GM06990 (cell line): ENCODE measurements around the gene TPRG1.

ENCODE experiments used
- DNase-seq: peaks from one replicate; pipeline ENCODE4 v3.0.0-alpha.2; 2011; ENCODE audit not compliant: insufficient read length; ENCODE audit errors: extremely low read depth
- H3K27me3 ChIP-seq: replicated peaks from 2 replicates; pipeline ENCODE4 v1.6.0; 2011; ENCODE audit warnings: low read length; ENCODE audit not compliant: control insufficient read depth, insufficient read depth
- H3K36me3 ChIP-seq: 2 replicates; pipeline ENCODE4 v1.5.1; 2011; ENCODE audit warnings: low read length; ENCODE audit not compliant: control insufficient read depth, insufficient read depth
- H3K4me3 ChIP-seq: replicated peaks from 2 replicates; pipeline ENCODE4 v1.5.1; 2011; ENCODE audit warnings: low read depth, mild to moderate bottlenecking, control low read depth, low read length
- TF ChIP-seq, protein P1 (sequence below): IDR thresholded peaks from 2 replicates; pipeline ENCODE4 v1.5.1; 2011; ENCODE audit warnings: low read length, control low read depth, mild to moderate bottlenecking, inconsistent platforms; ENCODE audit not compliant: insufficient read depth, poor library complexity, severe bottlenecking

The TPRG1 gene

DNA sequence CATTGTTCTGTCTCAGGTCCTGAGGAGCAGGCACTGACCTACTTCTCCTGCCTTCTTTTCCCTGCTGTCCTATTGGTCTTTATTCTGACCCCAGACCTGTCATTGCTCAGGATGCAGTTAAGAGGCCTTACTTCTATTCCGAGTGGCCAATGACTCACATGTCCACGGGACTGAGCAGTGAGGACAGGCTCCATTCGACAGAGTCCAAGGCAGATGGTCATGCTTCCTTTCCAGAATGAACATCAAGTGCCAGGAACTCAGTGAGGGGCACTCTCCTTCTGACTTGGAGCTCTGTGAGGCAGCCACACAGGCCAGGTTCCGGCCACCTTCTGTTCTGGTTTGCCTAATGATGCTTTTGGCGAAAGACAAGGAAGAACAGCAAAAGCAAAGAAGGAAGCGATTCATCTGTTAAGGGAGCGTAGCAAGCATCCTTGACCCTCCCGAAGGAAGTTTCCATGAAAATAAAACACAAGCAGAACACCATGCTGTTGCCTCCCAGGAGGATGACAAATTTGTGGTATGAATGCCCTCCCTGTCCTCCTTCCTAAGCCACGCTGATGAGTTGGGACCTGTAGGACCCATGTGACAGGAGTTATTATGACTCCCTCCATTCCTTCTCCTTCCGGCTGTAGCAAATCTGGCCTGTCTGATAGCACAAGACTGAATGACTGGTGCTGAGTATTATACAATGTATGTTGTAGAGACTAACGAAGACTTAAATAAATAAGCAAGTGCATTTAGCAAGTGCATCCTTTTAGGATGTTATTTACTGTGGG is 14.4 kb upstream of the TPRG1 start:
- TF ChIP-seq, protein P1, sequence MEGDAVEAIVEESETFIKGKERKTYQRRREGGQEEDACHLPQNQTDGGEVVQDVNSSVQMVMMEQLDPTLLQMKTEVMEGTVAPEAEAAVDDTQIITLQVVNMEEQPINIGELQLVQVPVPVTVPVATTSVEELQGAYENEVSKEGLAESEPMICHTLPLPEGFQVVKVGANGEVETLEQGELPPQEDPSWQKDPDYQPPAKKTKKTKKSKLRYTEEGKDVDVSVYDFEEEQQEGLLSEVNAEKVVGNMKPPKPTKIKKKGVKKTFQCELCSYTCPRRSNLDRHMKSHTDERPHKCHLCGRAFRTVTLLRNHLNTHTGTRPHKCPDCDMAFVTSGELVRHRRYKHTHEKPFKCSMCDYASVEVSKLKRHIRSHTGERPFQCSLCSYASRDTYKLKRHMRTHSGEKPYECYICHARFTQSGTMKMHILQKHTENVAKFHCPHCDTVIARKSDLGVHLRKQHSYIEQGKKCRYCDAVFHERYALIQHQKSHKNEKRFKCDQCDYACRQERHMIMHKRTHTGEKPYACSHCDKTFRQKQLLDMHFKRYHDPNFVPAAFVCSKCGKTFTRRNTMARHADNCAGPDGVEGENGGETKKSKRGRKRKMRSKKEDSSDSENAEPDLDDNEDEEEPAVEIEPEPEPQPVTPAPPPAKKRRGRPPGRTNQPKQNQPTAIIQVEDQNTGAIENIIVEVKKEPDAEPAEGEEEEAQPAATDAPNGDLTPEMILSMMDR = no peak
- Histone ChIP-seq H3K36me3 (no peaks in the 10 kb centered on the region), H3K4me3 (no peak overlapping the region), H3K27me3 (no peaks in the 10 kb centered on the region)
- DNase-seq = no peak

DNA sequence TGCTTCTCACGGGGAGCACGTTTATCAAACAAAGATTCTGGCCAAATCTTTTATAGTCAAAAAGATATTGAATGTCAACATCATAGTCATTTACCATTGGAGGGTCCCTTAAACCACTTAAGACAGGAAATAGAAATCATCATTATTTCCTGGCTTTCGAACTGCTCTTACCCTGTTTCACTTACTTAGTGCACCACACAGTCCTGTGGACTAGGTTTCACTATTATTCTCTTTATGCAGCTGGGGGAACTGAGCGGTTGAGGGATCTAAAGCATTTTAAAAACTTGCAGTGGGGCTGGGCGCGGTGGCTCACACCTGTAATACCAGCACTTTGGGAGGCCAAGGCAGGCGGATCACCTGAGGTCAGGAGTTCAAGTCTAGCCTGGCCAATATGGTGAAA is 13.7 kb upstream of the TPRG1 start:
- TF ChIP-seq, protein P1 = no peak
- H3K4me3 ChIP-seq = no peak overlapping the region
- H3K27me3 ChIP-seq = no peaks in the 10 kb centered on the region
- no peaks in the 10 kb centered on the region for H3K36me3 ChIP-seq
- DNase-seq = no peak

DNA sequence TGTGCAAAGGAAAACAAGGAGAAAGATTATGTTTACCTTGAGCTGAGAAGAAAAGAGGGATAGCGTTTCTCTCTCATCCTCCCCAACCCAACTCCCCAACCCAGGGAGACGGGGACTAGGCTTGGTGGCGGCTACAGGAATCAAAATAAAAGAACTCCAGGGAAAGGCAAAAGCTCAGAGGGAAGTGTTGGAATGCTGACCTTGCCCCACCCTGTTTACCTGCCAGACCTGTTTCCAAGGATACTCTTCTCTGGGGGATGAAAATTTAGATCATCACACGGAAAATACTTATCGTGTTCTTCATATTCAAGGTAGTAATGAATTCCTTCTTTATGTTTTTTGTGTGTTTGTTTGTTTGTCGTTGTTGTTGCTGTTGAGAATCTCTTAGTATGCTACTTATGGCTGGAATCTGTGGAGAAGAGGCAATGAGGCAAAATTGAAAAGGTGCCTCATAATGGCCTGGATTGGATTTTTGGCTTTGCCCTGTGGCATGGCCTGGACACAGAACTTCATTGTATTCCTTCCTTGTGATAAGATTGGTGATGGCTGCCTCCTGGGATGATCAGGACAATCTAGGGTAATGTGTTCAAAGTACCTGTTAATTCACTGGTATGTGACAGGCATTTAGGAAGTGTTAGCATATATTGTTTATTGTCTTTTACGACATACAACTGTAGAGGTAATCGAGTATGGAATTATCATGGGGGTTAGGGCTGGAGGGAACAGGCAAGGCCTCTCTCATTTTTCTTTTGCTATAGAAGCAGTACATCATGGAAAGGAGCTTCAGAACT is 11.1 kb upstream of the TPRG1 start:
- no peaks in the 10 kb centered on the region for H3K27me3 ChIP-seq
- TF ChIP-seq, protein P1 = no peak
- no peak overlapping the region for H3K4me3 ChIP-seq
- no peak for DNase-seq
- no peaks in the 10 kb centered on the region for H3K36me3 ChIP-seq

DNA sequence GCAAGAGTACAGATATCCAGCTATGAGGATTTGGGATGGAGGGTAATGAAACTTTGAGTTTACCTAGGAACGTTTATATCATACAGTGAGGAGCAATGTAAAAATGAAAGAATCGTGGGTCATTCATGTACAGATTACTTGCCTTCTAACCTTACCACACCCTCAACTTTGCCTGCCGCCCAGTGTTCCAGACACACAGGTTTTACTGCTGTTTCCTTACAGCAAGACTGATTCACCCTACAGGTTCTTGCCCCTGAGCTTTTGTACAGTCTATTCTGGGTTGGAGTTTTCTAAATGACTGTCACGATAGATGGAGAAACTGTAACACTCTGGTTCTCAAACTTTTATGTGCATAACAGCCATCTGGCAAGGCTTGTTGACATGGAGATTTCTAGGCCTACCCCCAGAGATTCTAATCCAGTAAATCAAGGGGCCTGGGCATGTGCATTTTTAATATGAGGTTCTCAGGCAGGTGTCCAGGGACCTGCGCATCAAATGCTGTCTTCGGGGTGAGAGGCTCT is 6.6 kb upstream of the TPRG1 start:
- no peak for DNase-seq
- no peak overlapping the region for H3K4me3 ChIP-seq
- H3K27me3 ChIP-seq = no peaks in the 10 kb centered on the region
- H3K36me3 ChIP-seq = no peaks in the 10 kb centered on the region
- TF ChIP-seq, protein P1 = no peak

DNA sequence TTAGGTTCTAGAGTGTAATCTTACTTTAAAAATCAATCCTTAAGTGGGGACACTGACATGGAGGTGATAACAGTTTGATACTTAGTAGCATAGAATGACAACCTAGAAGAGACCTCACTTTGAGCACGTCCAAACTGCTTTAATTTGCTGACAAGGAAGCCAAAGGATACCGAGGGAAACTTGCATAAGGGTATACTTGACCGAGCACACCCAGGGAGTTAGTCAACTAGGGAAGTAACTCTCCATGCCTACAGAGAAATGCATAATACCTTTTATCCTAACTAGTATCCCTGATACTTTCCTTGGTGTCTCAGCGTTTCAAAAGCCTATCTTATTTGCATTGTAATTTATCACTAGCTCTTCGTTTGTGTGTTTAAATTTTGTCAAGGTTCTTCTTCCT is 5.5 kb upstream of the TPRG1 start:
- Histone ChIP-seq H3K27me3 (no peaks in the 10 kb centered on the region), H3K4me3 (no peak overlapping the region), H3K36me3 (no peaks in the 10 kb centered on the region)
- DNase-seq = no peak
- TF ChIP-seq, protein P1 = no peak
